ENCODE results near the gene KRT80. TPM values are rescaled to one million over a fixed set of nuclear protein-coding genes. Genes with fewer than 3 reads are reported as not detected.
A peak's percentile ranks its signal among the peaks of the same experiment; 100 is the strongest.

KRT80 gene
- total RNA-seq, 1 experiment from 2014 or later = 51.5 TPM

GRCh38 chr12:52171950-52172512 is 19.8 kb downstream of the KRT80 start:
- Histone ChIP-seq H3K27ac (ENCODE audit: low read length) (peak overlapping the region; percentile 68), H3K9me3 (ENCODE audit: control insufficient read depth, insufficient read depth, low read depth, low read length) (no peaks in the 10 kb centered on the region), H3K4me3 (ENCODE audit: low read depth in 2 of 2, low read length in 2 of 2) (no peak overlapping the region), H3K36me3 (ENCODE audit: control insufficient read depth, insufficient read depth, low read length) (no peaks in the 10 kb centered on the region), H3K4me1 (ENCODE audit: control insufficient read depth, insufficient read depth, low read length) (peaks cover 32% of the 10 kb centered on the region), H3K27me3 (ENCODE audit: control insufficient read depth, insufficient read depth, low read length) (no peaks in the 10 kb centered on the region)
- ATAC-seq = peak; percentile 18; the same call in 1 of the 2 replicates
- intact Hi-C loops (cut with micrococcal nuclease; ENCODE audit: unreplicated experiment) = no loop called here
- ChIA-PET CTCF (interaction anchor here (0.9 to 1.1 kb wide), 2 partner anchors 26 to 28 kb away, joined by 3 read pairs; no protein-coding TSS in a partner anchor), POLR2A (no interaction called here)
- peak; percentile 84 for TF ChIP-seq CTCF (IDR thresholded peaks at IDR 0.05)
- TF ChIP-seq SIN3A (IDR thresholded peaks at IDR 0.05; ENCODE audit: borderline replicate concordance, insufficient read depth, low read depth, low read length) = no peak
- no peak for TF ChIP-seq POLR2AphosphoS5 (IDR thresholded peaks at IDR 0.05; ENCODE audit: low read depth, low read length)
- in situ Hi-C loops (cut with HindIII; ENCODE audit: low pct_unique_long_range_greater_than_20kb, low sequenced_read_pairs) = no loop called here
- no TSS peak for BruUV-seq (replicated peaks)
- no peak for DNase-seq (ENCODE audit: low read depth, low spot score)

DNA sequence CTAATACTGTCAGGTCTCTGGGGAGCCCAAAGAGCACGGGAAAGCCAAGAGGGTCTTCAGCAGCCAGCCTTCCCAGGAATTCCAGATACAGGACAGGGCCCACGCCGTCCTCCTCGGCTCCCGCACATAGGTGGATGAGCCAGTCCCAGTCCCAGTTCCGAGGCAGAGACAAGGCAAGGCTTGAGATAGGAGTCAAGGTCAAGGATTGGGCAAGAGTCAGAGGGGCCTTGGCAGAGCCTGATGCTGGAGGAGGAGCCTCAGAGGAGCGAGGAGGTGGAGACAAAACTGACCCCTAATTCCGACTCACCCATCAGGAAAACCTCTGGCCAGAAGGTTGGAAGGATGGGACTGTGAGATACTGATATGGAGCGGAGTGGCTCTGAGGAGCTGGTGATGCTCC is 21.0 kb downstream of the KRT80 start:
- H3K27me3 ChIP-seq (ENCODE audit: control insufficient read depth, insufficient read depth, low read length) = no peaks in the 10 kb centered on the region
- no TSS peak for BruUV-seq (replicated peaks)
- H3K4me3 ChIP-seq (ENCODE audit: low read depth in 2 of 2, low read length in 2 of 2) = no peak overlapping the region
- H3K4me1 ChIP-seq (ENCODE audit: control insufficient read depth, insufficient read depth, low read length) = peaks cover 31% of the 10 kb centered on the region
- DNase-seq (ENCODE audit: low read depth, low spot score) = no peak
- in situ Hi-C loops (cut with HindIII; ENCODE audit: low pct_unique_long_range_greater_than_20kb, low sequenced_read_pairs) = no loop called here
- no peak overlapping the region for H3K27ac ChIP-seq (ENCODE audit: low read length)
- intact Hi-C loops (cut with micrococcal nuclease; ENCODE audit: unreplicated experiment) = no loop called here
- TF ChIP-seq REST (IDR thresholded peaks at IDR 0.05; ENCODE audit: insufficient read depth in 1 of 2, low read depth in 2 of 2, low read length in 1 of 2) (no peak), TCF7L2 (IDR thresholded peaks at IDR 0.05; ENCODE audit: low read depth, low read length) (no peak), POLR2AphosphoS5 (IDR thresholded peaks at IDR 0.05; ENCODE audit: low read depth, low read length) (no peak), SIN3A (IDR thresholded peaks at IDR 0.05; ENCODE audit: borderline replicate concordance, insufficient read depth, low read depth, low read length) (no peak), CTCF (IDR thresholded peaks at IDR 0.05) (no peak)
- POLR2A ChIA-PET = no interaction called here
- no peaks in the 10 kb centered on the region for H3K9me3 ChIP-seq (ENCODE audit: control insufficient read depth, insufficient read depth, low read depth, low read length)
- CTCF ChIA-PET = no interaction called here
- H3K36me3 ChIP-seq (ENCODE audit: control insufficient read depth, insufficient read depth, low read length) = no peaks in the 10 kb centered on the region
- ATAC-seq = no peak

Measured in Panc1 (cell line).